SK-N-SH (cell line): ENCODE results near the gene ZNF235. TPM values are rescaled to one million over a fixed set of nuclear protein-coding genes. Genes with fewer than 3 reads are reported as not detected.

Source experiments
- polyA plus RNA-seq, 3 experiments: library from polyadenylated mRNA; depleted of rRNA; stranded (reverse); fragments of >200 nt; gene quantifications; 2 replicates each; pipeline ENCODE4 v1.2.3, GENCODE V29; 2012
- small RNA-seq, 7 experiments: library from RNA; depleted of rRNA; stranded (forward); fragments of <200 nt; gene quantifications; one replicate each; pipeline ENCODE3, GENCODE V24; 2012

The ZNF235 gene
- polyA plus RNA-seq, 1 of the 3 experiments (the other 2 are of a cell fraction), result 2.7 TPM

Small RNA genes within 50 kb of the gene (small RNA-seq; reads per million reads assigned to genes)
- gene NDUFA3P1, result 0 to 0.10 (median 0) reads per million in 7 experiments

Other genes with a start within 250 kb of the ZNF235 start
- 1.4 and 2.2 TPM in 2 replicates for gene ZNF284, start 232.9 kb downstream of the ZNF235 start, polyA plus RNA-seq (2012; rRNA removed)
- 13.9 and 20.2 TPM in 2 replicates for gene ZNF224, start 210.7 kb downstream of the ZNF235 start, polyA plus RNA-seq (2012; rRNA removed)
- gene ZNF225, start 191.6 kb downstream of the ZNF235 start, polyA plus RNA-seq (2012; rRNA removed), result 1.2 and 1.3 TPM in 2 replicates
- 3.1 and 6.0 TPM in 2 replicates for gene ZNF234, start 163.5 kb downstream of the ZNF235 start, polyA plus RNA-seq (2012; rRNA removed)
- 28.8 and 48.3 TPM in 2 replicates for gene ZNF226, start 139.9 kb downstream of the ZNF235 start, polyA plus RNA-seq (2012; rRNA removed)
- 8.3 and 9.1 TPM in 2 replicates for gene ZNF227, start 92.5 kb downstream of the ZNF235 start, polyA plus RNA-seq (2012; rRNA removed)
- 0.97 and 1.8 TPM in 2 replicates for gene ZNF233, start 45.1 kb downstream of the ZNF235 start, polyA plus RNA-seq (2012; rRNA removed)
- gene ZNF112, start 51.7 kb upstream of the ZNF235 start, polyA plus RNA-seq (2012; rRNA removed), result 2.5 and 5.3 TPM in 2 replicates
- 0.87 and 1.0 TPM in 2 replicates for gene ZNF285, start 96.6 kb upstream of the ZNF235 start, polyA plus RNA-seq (2012; rRNA removed)
- gene ZNF229, start 143.4 kb upstream of the ZNF235 start, polyA plus RNA-seq (2012; rRNA removed), result 1.2 and 1.7 TPM in 2 replicates
- gene ZNF180, start 195.5 kb upstream of the ZNF235 start, polyA plus RNA-seq (2012; rRNA removed), result 1.5 and 1.9 TPM in 2 replicates
- not detected in 2 replicates for gene CEACAM20, start 224.7 kb upstream of the ZNF235 start, polyA plus RNA-seq (2012; rRNA removed)